Astrocyte (in vitro differentiated cells and primary cell): ENCODE results near the gene CTIF. TPM values are rescaled to one million over a fixed set of nuclear protein-coding genes. Genes with fewer than 3 reads are reported as not detected.

Experiments used
- DNase-seq: peaks from one replicate; pipeline ENCODE4 v3.0.0-alpha.2; 2010; ENCODE audit warnings: low read depth
- FAIRE-seq: peaks from 2 replicates; lab custom pipeline; 2011; peaks lifted over from hg19 to GRCh38; lab: Jason Lieb, UNC
- H2AFZ ChIP-seq: 2 replicates; pipeline ENCODE4 v1.6.0; 2012; ENCODE audit warnings: low read depth, low read length, inconsistent platforms
- H3K27ac ChIP-seq: 2 replicates; pipeline ENCODE4 v1.5.1; 2011; ENCODE audit warnings: low read depth, low read length, inconsistent platforms
- H3K27me3 ChIP-seq: 2 replicates; pipeline ENCODE4 v1.6.0; 2011; ENCODE audit warnings: low read length, inconsistent platforms; ENCODE audit not compliant: insufficient read depth
- H3K36me3 ChIP-seq: 2 replicates; pipeline ENCODE4 v1.5.1; 2011; ENCODE audit warnings: low read length, inconsistent platforms; ENCODE audit not compliant: insufficient read depth
- H3K4me1 ChIP-seq: 2 replicates; pipeline ENCODE4 v1.5.1; 2011; ENCODE audit warnings: low read length, inconsistent platforms; ENCODE audit not compliant: insufficient read depth
- H3K4me2 ChIP-seq: 2 replicates; pipeline ENCODE4 v1.6.0; 2012; ENCODE audit warnings: low read length, inconsistent platforms
- H3K4me3 ChIP-seq: 2 replicates; pipeline ENCODE4 v1.5.1; 2011; ENCODE audit warnings: low read depth, mild to moderate bottlenecking, low read length, inconsistent platforms; ENCODE audit not compliant: insufficient read depth
- H3K79me2 ChIP-seq: 2 replicates; pipeline ENCODE4 v1.6.0; 2012; ENCODE audit warnings: mild to moderate bottlenecking, low read length, inconsistent platforms; ENCODE audit not compliant: insufficient read depth
- H3K9ac ChIP-seq: 2 replicates; pipeline ENCODE4 v1.6.0; 2012; ENCODE audit warnings: mild to moderate bottlenecking, low read length, inconsistent platforms
- H3K9me3 ChIP-seq: 2 replicates; pipeline ENCODE4 v1.5.1; 2012; ENCODE audit warnings: low read depth, mild to moderate bottlenecking, low read length, inconsistent platforms; ENCODE audit not compliant: insufficient read depth
- H4K20me1 ChIP-seq: 2 replicates; pipeline ENCODE4 v1.6.0; 2012; ENCODE audit warnings: low read length, inconsistent platforms; ENCODE audit not compliant: insufficient read depth
- H3K27ac Mint-ChIP-seq: one replicate; pipeline ENCODE4 v1.8.0; 2021; ENCODE audit warnings: mild to moderate bottlenecking, mixed read lengths; ENCODE audit not compliant: unreplicated experiment
- H3K27me3 Mint-ChIP-seq: one replicate; pipeline ENCODE4 v1.8.0; 2021; ENCODE audit warnings: low read depth, mixed read lengths; ENCODE audit not compliant: unreplicated experiment
- H3K36me3 Mint-ChIP-seq: one replicate; pipeline ENCODE4 v1.8.0; 2021; ENCODE audit warnings: low read depth, mixed read lengths; ENCODE audit not compliant: unreplicated experiment
- H3K4me1 Mint-ChIP-seq: one replicate; pipeline ENCODE4 v1.8.0; 2021; ENCODE audit warnings: low read depth, mixed read lengths; ENCODE audit not compliant: unreplicated experiment
- H3K4me3 Mint-ChIP-seq: one replicate; pipeline ENCODE4 v1.8.0; 2021; ENCODE audit warnings: mild to moderate bottlenecking, moderate library complexity, mixed read lengths; ENCODE audit not compliant: unreplicated experiment
- H3K9me3 Mint-ChIP-seq: one replicate; pipeline ENCODE4 v1.8.0; 2021; ENCODE audit warnings: mild to moderate bottlenecking, mixed read lengths; ENCODE audit not compliant: unreplicated experiment
- CTCF ChIP-seq: IDR thresholded peaks from 2 replicates; pipeline ENCODE4 v1.5.1; 2011; ENCODE audit warnings: low read depth, mild to moderate bottlenecking, inconsistent platforms, low read length, moderate library complexity; ENCODE audit not compliant: insufficient read depth
- EZH2 ChIP-seq: IDR thresholded peaks from 2 replicates; pipeline ENCODE4 v1.6.1; 2012; ENCODE audit warnings: mild to moderate bottlenecking, low read length, inconsistent platforms; ENCODE audit not compliant: insufficient read depth
- total RNA-seq: library from RNA; stranded (reverse); gene quantifications from 2 replicates; pipeline ENCODE4 v1.2.1, GENCODE V29; 2021

The CTIF gene
- total RNA-seq, 1 donor from 2014 or later, result 101 TPM

- DNase-seq, result no peak
- no peak overlapping the region for H3K4me3 Mint-ChIP-seq
- no peak overlapping the region for H3K27ac ChIP-seq
These were observed 61.2 kb downstream of the CTIF start for GRCh38 chr18:48600046-48600445.

GRCh38 chr18:48600456-48601090, 61.7 kb downstream of the CTIF start:
- Mint-ChIP-seq H3K4me1 (peaks cover 23% of the 10 kb centered on the region), H3K9me3 (no peaks in the 10 kb centered on the region), H3K4me3 (peak overlapping the region; percentile 12), H3K27me3 (no peaks in the 10 kb centered on the region), H3K36me3 (peaks cover 27% of the 10 kb centered on the region), H3K27ac (peak overlapping the region; percentile 8)
- DNase-seq, result peak; percentile 18
- no peak overlapping the region for H3K4me3 ChIP-seq
- H2AFZ ChIP-seq, result no peak overlapping the region
- H3K9me3 ChIP-seq, result no peaks in the 10 kb centered on the region
- H3K36me3 ChIP-seq, result no peaks in the 10 kb centered on the region
- H3K4me2 ChIP-seq, result no peak overlapping the region
- TF ChIP-seq EZH2 (no peak), CTCF (no peak)
- H3K79me2 ChIP-seq, result peaks cover 79% of the 10 kb centered on the region
- no peaks in the 10 kb centered on the region for H3K27me3 ChIP-seq
- H3K4me1 ChIP-seq, result peaks cover 7% of the 10 kb centered on the region
- no peak overlapping the region for H3K9ac ChIP-seq
- H3K27ac ChIP-seq, result no peak overlapping the region
- peaks cover 86% of the 10 kb centered on the region for H4K20me1 ChIP-seq
- no peak for FAIRE-seq

More at GRCh38 chr18:48600046-48600445, 61.2 kb downstream of the CTIF start:
- no peaks in the 10 kb centered on the region for H3K27me3 ChIP-seq
- H3K4me1 ChIP-seq, result peaks cover 7% of the 10 kb centered on the region
- H3K27ac Mint-ChIP-seq, result no peak overlapping the region
- H2AFZ ChIP-seq, result no peak overlapping the region
- H4K20me1 ChIP-seq, result peaks cover 85% of the 10 kb centered on the region
- H3K9me3 Mint-ChIP-seq, result no peaks in the 10 kb centered on the region
- no peaks in the 10 kb centered on the region for H3K36me3 ChIP-seq
- peaks cover 29% of the 10 kb centered on the region for H3K36me3 Mint-ChIP-seq
- no peaks in the 10 kb centered on the region for H3K27me3 Mint-ChIP-seq
- H3K9ac ChIP-seq, result no peak overlapping the region
- no peak overlapping the region for H3K4me3 ChIP-seq
- peaks cover 18% of the 10 kb centered on the region for H3K4me1 Mint-ChIP-seq
- no peak for FAIRE-seq
- no peak for TF ChIP-seq CTCF
- no peak for TF ChIP-seq EZH2
- no peak overlapping the region for H3K4me2 ChIP-seq
- no peaks in the 10 kb centered on the region for H3K9me3 ChIP-seq
- peaks cover 77% of the 10 kb centered on the region for H3K79me2 ChIP-seq

- H3K9ac ChIP-seq, result no peak overlapping the region
These were observed 62.5 kb downstream of the CTIF start for GRCh38 chr18:48601343-48601742.

More at GRCh38 chr18:48601343-48601742, 62.5 kb downstream of the CTIF start:
- no peaks in the 10 kb centered on the region for H3K36me3 ChIP-seq
- Mint-ChIP-seq H3K4me1 (peaks cover 24% of the 10 kb centered on the region), H3K36me3 (peaks cover 22% of the 10 kb centered on the region), H3K9me3 (no peaks in the 10 kb centered on the region), H3K27ac (no peak overlapping the region), H3K4me3 (no peak overlapping the region), H3K27me3 (no peaks in the 10 kb centered on the region)
- no peak overlapping the region for H3K4me2 ChIP-seq
- peaks cover 87% of the 10 kb centered on the region for H4K20me1 ChIP-seq
- TF ChIP-seq CTCF (no peak), EZH2 (no peak)
- H3K27ac ChIP-seq, result no peak overlapping the region
- DNase-seq (no peak), FAIRE-seq (no peak)
- H3K4me1 ChIP-seq, result peaks cover 12% of the 10 kb centered on the region
- no peaks in the 10 kb centered on the region for H3K27me3 ChIP-seq
- H2AFZ ChIP-seq, result no peak overlapping the region
- H3K9me3 ChIP-seq, result no peaks in the 10 kb centered on the region
- H3K79me2 ChIP-seq, result peaks cover 84% of the 10 kb centered on the region
- H3K4me3 ChIP-seq, result no peak overlapping the region
